Sigmoid colon (tissue), 7 donors: ENCODE results near the gene MGMT. TPM values are rescaled to one million over a fixed set of nuclear protein-coding genes. Genes with fewer than 3 reads are reported as not detected.

Experiments
- DNase-seq: peaks from one replicate; pipeline ENCODE4 v3.0.0-alpha.2; 2019
- H3K27ac ChIP-seq, 4 donors: fragments of 200-600 bp; sonication (generic); one replicate each; pipeline ENCODE4 v1.5.1; 2016 to 2019; ENCODE audit warnings: mild to moderate bottlenecking in 1 of 4
- H3K27me3 ChIP-seq, 3 donors: fragments of 200-600 bp; sonication (generic); one replicate each; pipeline ENCODE4 v1.5.1; 2019; ENCODE audit warnings: mild to moderate bottlenecking in 1 of 3
- H3K36me3 ChIP-seq, 4 donors: fragments of 200-600 bp; sonication (generic); one replicate each; pipeline ENCODE4 v1.5.1; 2016 to 2019
- H3K4me1 ChIP-seq, 4 donors: fragments of 200-600 bp; sonication (generic); one replicate each; pipeline ENCODE4 v1.5.1; 2017 to 2019
- H3K4me3 ChIP-seq, 4 donors: fragments of 200-600 bp; sonication (generic); one replicate each; pipeline ENCODE4 v1.5.1; 2017 to 2019; ENCODE audit warnings: mild to moderate bottlenecking in 2 of 4, moderate library complexity in 1 of 4
- H3K9me3 ChIP-seq, 4 donors: fragments of 200-600 bp in 3 of 4; sonication (generic) in 3 of 4; one replicate each; pipeline versions ENCODE4 v1.5.1 to v1.6.1; 2013 to 2019
- CTCF ChIP-seq, 4 experiments: fragments of 450-650 bp in 3 of 4; fragments of 200-600 bp in 1 of 4; IDR thresholded peaks; one replicate each; pipeline ENCODE4 v1.5.1; 2016 to 2019; ENCODE audit warnings: antibody characterized with exemption in 4 of 4, mild to moderate bottlenecking in 3 of 4, moderate library complexity in 2 of 4
- EP300 ChIP-seq, 4 donors: sonication (generic); formaldehyde crosslinking; IDR thresholded peaks; one replicate each; pipeline ENCODE4 v1.6.1; 2017; ENCODE audit warnings: antibody characterized with exemption in 4 of 4
- POLR2A ChIP-seq, 2 donors: fragments of 450-650 bp; IDR thresholded peaks; one replicate each; pipeline ENCODE4 v1.6.1; 2016; ENCODE audit warnings: antibody characterized with exemption in 2 of 2, mild to moderate bottlenecking in 2 of 2, moderate library complexity in 2 of 2
- POLR2AphosphoS5 ChIP-seq, 4 donors: sonication (generic); formaldehyde crosslinking; IDR thresholded peaks; one replicate each; pipeline ENCODE4 v1.6.1; 2017; ENCODE audit warnings: antibody characterized with exemption in 4 of 4
- WGBS, 2 donors: extraction: QIAGEN DNeasy Blood & Tissue Kit; methylation state at CpG; one replicate each; pipeline ENCODE4 v1.1.7; 2013; 5-methylcytosine and 5-hydroxymethylcytosine counted together
- intact Hi-C: fragments of 100-400 bp; cut with DNase I; formaldehyde crosslinking; loops from one replicate; pipeline ENCODE4 v1.15.1; 2023
- polyA plus RNA-seq, 3 donors: library from polyadenylated mRNA; stranded (reverse); fragments of 200-250 nt; gene quantifications; one replicate each; pipeline ENCODE4 v1.2.3, GENCODE V29; 2013
- total RNA-seq, 4 donors: library from RNA; depleted of rRNA; stranded (reverse); fragments of >200 nt; gene quantifications; one replicate each; pipeline ENCODE4 v1.1.0, GENCODE V29; 2016
- donor health status: healthy with polysubstance abuse.
- donor health status: Bipolar disorder and iron deficiency.
- donor health status: healthy.

Gene MGMT
- total and polyA plus RNA-seq, 7 donors: 7.2 to 40.3 (median 24.3) TPM

- H3K4me3 ChIP-seq: no peak overlapping the region
- 94% methylated on average over 15 of the region's 15 CpGs for WGBS, 2 donors
- DNase-seq: no peak
- TF ChIP-seq POLR2AphosphoS5 (IDR thresholded peaks at IDR 0.05) (no peak), EP300 (IDR thresholded peaks at IDR 0.05) (no peak), POLR2A (IDR thresholded peaks at IDR 0.05) (no peak), CTCF (IDR thresholded peaks at IDR 0.05) (no peak)
- H3K9me3 ChIP-seq: no peaks in the 10 kb centered on the region
- peaks cover 0 to 14% (median 7%) of the 10 kb centered on the region in 4 donors for H3K4me1 ChIP-seq
- intact Hi-C loops: no loop called here
- no peaks in the 10 kb centered on the region for H3K36me3 ChIP-seq
- H3K27me3 ChIP-seq: no peaks in the 10 kb centered on the region
- H3K27ac ChIP-seq: no peak overlapping the region
Measured at GRCh38 chr10:129697463-129698247, 230.6 kb downstream of the MGMT start.

- no peaks in the 10 kb centered on the region for H3K36me3 ChIP-seq
- H3K4me1 ChIP-seq: peaks cover 0 to 5% (median 0%) of the 10 kb centered on the region in 4 donors
- H3K27ac ChIP-seq: no peak overlapping the region
- H3K9me3 ChIP-seq: no peaks in the 10 kb centered on the region
- H3K4me3 ChIP-seq: no peak overlapping the region
- no peak for DNase-seq
- 85 to 90% methylated on average over 15 of the region's 15 CpGs for WGBS, 2 donors
- TF ChIP-seq POLR2AphosphoS5 (IDR thresholded peaks at IDR 0.05): no peak
- TF ChIP-seq EP300 (IDR thresholded peaks at IDR 0.05): no peak
- no peak for TF ChIP-seq CTCF (IDR thresholded peaks at IDR 0.05)
- no peak for TF ChIP-seq POLR2A (IDR thresholded peaks at IDR 0.05)
- H3K27me3 ChIP-seq: no peaks in the 10 kb centered on the region
- intact Hi-C loops: no loop called here
Measured at GRCh38 chr10:129699722-129700340, 232.8 kb downstream of the MGMT start.

- intact Hi-C loops: no loop called here
- H3K27ac ChIP-seq: no peak overlapping the region
Measured at GRCh38 chr10:129702605-129703004, 235.6 kb downstream of the MGMT start.

GRCh38 chr10:129703287-129704137 is 236.5 kb downstream of the MGMT start:
- no peak for DNase-seq
- TF ChIP-seq EP300 (IDR thresholded peaks at IDR 0.05) (no peak), POLR2AphosphoS5 (IDR thresholded peaks at IDR 0.05) (no peak), CTCF (IDR thresholded peaks at IDR 0.05) (no peak), POLR2A (IDR thresholded peaks at IDR 0.05) (no peak)
- WGBS, 2 donors: 80 to 90% methylated on average over 26 of the region's 26 CpGs
- Histone ChIP-seq H3K27me3 (no peaks in the 10 kb centered on the region), H3K9me3 (no peaks in the 10 kb centered on the region), H3K4me3 (no peak overlapping the region), H3K36me3 (peaks cover 0 to 2% (median 0%) of the 10 kb centered on the region in 4 donors), H3K4me1 (peaks cover 0 to 15% (median 5%) of the 10 kb centered on the region in 4 donors), H3K27ac (no peak overlapping the region)
- intact Hi-C loops: no loop called here

More at GRCh38 chr10:129702605-129703004, 235.6 kb downstream of the MGMT start:
- Histone ChIP-seq H3K4me3 (no peak overlapping the region), H3K27me3 (no peaks in the 10 kb centered on the region), H3K36me3 (no peaks in the 10 kb centered on the region), H3K4me1 (peaks cover 0 to 6% (median under 1%) of the 10 kb centered on the region in 4 donors), H3K9me3 (no peaks in the 10 kb centered on the region)
- 97 to 98% methylated on average over 17 of the region's 17 CpGs for WGBS, 2 donors
- TF ChIP-seq POLR2A (IDR thresholded peaks at IDR 0.05): no peak
- DNase-seq: no peak

GRCh38 chr10:129704225-129704624 is 237.2 kb downstream of the MGMT start:
- Histone ChIP-seq H3K27me3 (no peaks in the 10 kb centered on the region), H3K36me3 (peaks cover 0 to 9% (median 0%) of the 10 kb centered on the region in 4 donors), H3K4me1 (peaks cover 0 to 15% (median 5%) of the 10 kb centered on the region in 4 donors), H3K27ac (no peak overlapping the region), H3K9me3 (no peaks in the 10 kb centered on the region), H3K4me3 (no peak overlapping the region)
- DNase-seq: no peak
- WGBS, 2 donors: 80 to 94% methylated on average over 16 of the region's 16 CpGs
- intact Hi-C loops: no loop called here
- TF ChIP-seq CTCF (IDR thresholded peaks at IDR 0.05) (no peak), EP300 (IDR thresholded peaks at IDR 0.05) (no peak), POLR2AphosphoS5 (IDR thresholded peaks at IDR 0.05) (no peak), POLR2A (IDR thresholded peaks at IDR 0.05) (no peak)
